ENCODE data around the gene FHIT.

GRCh38 chr3:60584250-60584649, 667.0 kb downstream of the FHIT start:
- TF ChIP-seq CTCF (IDR thresholded peaks at IDR 0.05), result no peak
- no peak for TF ChIP-seq EP300 (IDR thresholded peaks at IDR 0.05)
- no peak for TF ChIP-seq POLR2A (IDR thresholded peaks at IDR 0.05)
- no peak for TF ChIP-seq POLR2AphosphoS5 (IDR thresholded peaks at IDR 0.05)
